ENCODE measurements around the gene OPN3. TPM values are rescaled to one million over a fixed set of nuclear protein-coding genes. Genes with fewer than 3 reads are reported as not detected.

Gene OPN3
- total RNA-seq, 1 donor from 2014 or later, result 9.0 TPM

- Histone ChIP-seq H3K4me3 (no peak overlapping the region), H3K27ac (no peak overlapping the region), H3K36me3 (no peaks in the 10 kb centered on the region), H3K4me1 (no peaks in the 10 kb centered on the region), H3K9me3 (no peaks in the 10 kb centered on the region), H3K27me3 (no peaks in the 10 kb centered on the region)
- TF ChIP-seq CTCF (IDR thresholded peaks at IDR 0.05), result no peak
- DNase-seq (ENCODE audit: low spot score in 2 of 2), result no peak
- intact Hi-C loops (cut with DNase I), result no loop called here
These were observed 47.8 kb downstream of the OPN3 start for GRCh38 chr1:241592273-241592958.

DNA sequence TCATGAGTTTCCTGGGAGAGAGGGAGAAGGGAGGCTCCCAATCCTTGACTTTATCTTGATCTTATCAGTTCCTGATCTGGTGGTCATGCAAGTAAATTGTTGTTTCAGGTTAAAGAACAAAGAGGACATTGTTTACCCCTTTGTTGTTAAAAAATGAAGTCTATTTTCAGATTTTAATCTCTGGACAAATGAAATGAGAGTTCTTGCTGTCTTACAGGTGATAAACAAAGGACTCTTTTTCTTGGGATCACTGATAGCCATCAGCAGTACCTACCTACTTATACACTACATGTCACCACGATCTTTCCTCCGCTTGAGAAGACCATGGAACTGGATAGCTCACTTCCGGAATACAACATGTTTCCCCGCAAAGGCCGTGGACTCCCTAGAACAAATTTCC lies 48.4 kb downstream of the OPN3 start:
- Histone ChIP-seq H3K36me3 (no peaks in the 10 kb centered on the region), H3K27ac (no peak overlapping the region), H3K4me1 (no peaks in the 10 kb centered on the region), H3K4me3 (no peak overlapping the region), H3K9me3 (no peaks in the 10 kb centered on the region), H3K27me3 (no peaks in the 10 kb centered on the region)
- intact Hi-C loops (cut with DNase I), result no loop called here
- TF ChIP-seq CTCF (IDR thresholded peaks at IDR 0.05), result no peak
- DNase-seq (ENCODE audit: low spot score in 2 of 2), result no peak

DNA sequence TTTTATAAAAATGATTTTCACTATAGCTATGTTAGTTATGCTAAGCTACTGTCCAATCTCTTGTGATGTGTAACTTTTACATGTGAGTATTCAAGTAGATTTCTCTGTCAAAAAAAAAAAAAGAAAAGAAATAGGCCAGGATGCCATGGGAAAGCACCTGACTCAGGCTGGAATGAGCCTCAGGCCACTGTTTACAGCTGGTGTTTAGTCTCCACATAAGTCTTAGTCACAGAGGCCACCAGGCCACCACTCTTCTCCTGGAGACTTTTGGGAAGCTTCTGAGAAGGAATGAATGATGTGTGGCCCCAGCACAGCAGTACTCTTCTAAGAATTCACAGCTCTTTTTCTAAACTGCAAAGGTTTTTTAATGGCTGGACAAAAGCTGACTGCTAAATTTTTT lies 48.9 kb downstream of the OPN3 start:
- H3K27ac ChIP-seq, result no peak overlapping the region

DNA sequence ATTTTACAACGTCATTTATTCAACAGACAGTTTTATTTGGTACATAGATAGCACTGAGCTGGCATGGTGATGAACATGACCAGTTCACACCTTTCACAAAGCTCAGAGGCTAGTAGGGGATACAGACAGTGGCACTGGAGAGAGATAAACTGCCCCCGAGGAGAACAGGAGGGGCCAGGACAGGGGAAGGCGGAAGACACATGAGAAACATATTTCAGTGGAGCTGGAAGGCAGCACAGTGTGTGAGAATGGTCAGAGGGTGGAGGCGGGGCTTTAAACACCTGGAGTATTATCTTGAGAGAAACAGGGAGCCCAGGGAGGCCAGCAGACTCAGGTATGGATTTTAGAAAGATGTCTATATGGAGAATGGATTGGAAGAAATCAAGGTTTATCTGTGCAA lies 49.5 kb downstream of the OPN3 start:
- intact Hi-C loops (cut with DNase I), result no loop called here
- no peak for DNase-seq (ENCODE audit: low spot score in 2 of 2)
- no peaks in the 10 kb centered on the region for H3K27me3 ChIP-seq

More for the DNA sequence above, 48.9 kb downstream of the OPN3 start:
- Histone ChIP-seq H3K27me3 (no peaks in the 10 kb centered on the region), H3K4me1 (no peaks in the 10 kb centered on the region), H3K36me3 (no peaks in the 10 kb centered on the region), H3K4me3 (no peak overlapping the region), H3K9me3 (no peaks in the 10 kb centered on the region)
- DNase-seq (ENCODE audit: low spot score in 2 of 2), result no peak
- TF ChIP-seq CTCF (IDR thresholded peaks at IDR 0.05), result no peak
- intact Hi-C loops (cut with DNase I), result no loop called here

GRCh38 chr1:241589521-241589920 lies 50.6 kb downstream of the OPN3 start:
- H3K4me1 ChIP-seq, result no peaks in the 10 kb centered on the region
- H3K27me3 ChIP-seq, result no peaks in the 10 kb centered on the region
- H3K4me3 ChIP-seq, result no peak overlapping the region
- H3K9me3 ChIP-seq, result no peaks in the 10 kb centered on the region
- intact Hi-C loops (cut with DNase I), result no loop called here
- no peak overlapping the region for H3K27ac ChIP-seq
- TF ChIP-seq CTCF (IDR thresholded peaks at IDR 0.05), result no peak
- DNase-seq (ENCODE audit: low spot score in 2 of 2), result no peak
- no peaks in the 10 kb centered on the region for H3K36me3 ChIP-seq

More for the DNA sequence above, 49.5 kb downstream of the OPN3 start:
- Histone ChIP-seq H3K27ac (no peak overlapping the region), H3K4me1 (no peaks in the 10 kb centered on the region), H3K36me3 (no peaks in the 10 kb centered on the region), H3K4me3 (no peak overlapping the region), H3K9me3 (no peaks in the 10 kb centered on the region)
- no peak for TF ChIP-seq CTCF (IDR thresholded peaks at IDR 0.05)

Measured in ascending aorta (tissue), 2 donors.